Stimulated activated CD8-positive, alpha-beta memory T cell treated with anti-CD3 and anti-CD28 coated beads, Interleukin-7, amount 100 ng/mL, for 1 hour (primary cell): Measurements from ENCODE around the gene CCDC47.

Source experiments
- DNase-seq, 2 donors: peaks; one replicate each; pipeline ENCODE4 v3.0.0-alpha.2; 2020; ENCODE audit warnings: low read depth in 2 of 2

CCDC47 gene

GRCh38 chr17:63698886-63699637 lies 74.3 kb downstream of the CCDC47 start:
- peak; percentile 70 to 76 for DNase-seq

- no peak for DNase-seq
These were observed 75.0 kb downstream of the CCDC47 start for GRCh38 chr17:63698381-63698885.

GRCh38 chr17:63697341-63698286 lies 75.8 kb downstream of the CCDC47 start:
- peak in 1 of 2 donors; percentile 70 for DNase-seq

GRCh38 chr17:63696381-63696961 lies 76.9 kb downstream of the CCDC47 start:
- DNase-seq, result no peak

- no peak for DNase-seq
These were observed 77.5 kb downstream of the CCDC47 start for GRCh38 chr17:63695889-63696288.
